Uterus (tissue), 4 donors: ENCODE data around the gene BCAM. TPM values are rescaled to one million over a fixed set of nuclear protein-coding genes. Genes with fewer than 3 reads are reported as not detected.

Experiments used
- DNase-seq, 2 donors: peaks; one replicate each; pipeline ENCODE4 v3.0.0-alpha.2; 2019 to 2020
- H3K27ac ChIP-seq, 2 donors: fragments of 200-600 bp; sonication (generic); 1 replicate in 1 of 2; 2 replicates in 1 of 2; pipeline ENCODE4 v1.5.1; 2016 to 2018
- H3K27me3 ChIP-seq, 2 donors: fragments of 200-600 bp; sonication (generic); one replicate each; pipeline ENCODE4 v1.5.1; 2018 to 2019; ENCODE audit warnings: control low read depth in 1 of 2
- H3K36me3 ChIP-seq, 2 donors: fragments of 200-600 bp; sonication (generic); one replicate each; pipeline ENCODE4 v1.5.1; 2019; ENCODE audit warnings: control low read depth in 1 of 2
- H3K4me1 ChIP-seq, 2 donors: fragments of 200-600 bp; sonication (generic); one replicate each; pipeline ENCODE4 v1.5.1; 2018 to 2019; ENCODE audit warnings: control low read depth in 1 of 2
- H3K4me3 ChIP-seq, 2 donors: fragments of 200-600 bp; sonication (generic); 1 replicate in 1 of 2; 2 replicates in 1 of 2; pipeline ENCODE4 v1.5.1; 2018 to 2019; ENCODE audit warnings: mild to moderate bottlenecking in 1 of 2
- H3K9me3 ChIP-seq, 2 donors: fragments of 200-600 bp; sonication (generic); one replicate each; pipeline ENCODE4 v1.5.1; 2019; ENCODE audit warnings: control low read depth in 1 of 2
- CTCF ChIP-seq, 4 experiments: fragments of 200-600 bp in 2 of 4; fragments of 450-650 bp in 2 of 4; sonication (generic) in 2 of 4; IDR thresholded peaks; one replicate each; pipeline ENCODE4 v1.5.1; 2016 to 2019; ENCODE audit warnings: antibody characterized with exemption in 4 of 4, mild to moderate bottlenecking in 2 of 4, moderate library complexity in 1 of 4
- POLR2A ChIP-seq, 2 donors: fragments of 450-650 bp; IDR thresholded peaks; one replicate each; pipeline ENCODE4 v1.6.1; 2016; ENCODE audit warnings: antibody characterized with exemption in 2 of 2, mild to moderate bottlenecking in 1 of 2, moderate library complexity in 1 of 2
- intact Hi-C: fragments of 100-400 bp; cut with DNase I; formaldehyde crosslinking; loops from one replicate; pipeline ENCODE4 v1.15.1; 2023; ENCODE audit warnings: low total_unique reads
- total RNA-seq, 4 donors: library from RNA; depleted of rRNA in 3 of 4; stranded (reverse); fragments of >200 nt in 3 of 4; gene quantifications; one replicate each; pipeline versions ENCODE4 v1.1.0 to v1.2.4, GENCODE V29; 2014 to 2023
- donor health status: DM: yes; HTN: yes; CAD: no.

The BCAM gene
- total RNA-seq, 4 donors from 2014 or later: 3.8 to 171 (median 111) TPM

- intact Hi-C loops: no loop called here
- TF ChIP-seq CTCF (IDR thresholded peaks at IDR 0.05): no peak
- TF ChIP-seq POLR2A (IDR thresholded peaks at IDR 0.05): no peak
- H3K36me3 ChIP-seq: no peaks in the 10 kb centered on the region
- no peaks in the 10 kb centered on the region for H3K9me3 ChIP-seq
- H3K4me3 ChIP-seq: no peak overlapping the region
- no peak for DNase-seq
- H3K4me1 ChIP-seq: no peaks in the 10 kb centered on the region
- no peaks in the 10 kb centered on the region for H3K27me3 ChIP-seq
- H3K27ac ChIP-seq: no peak overlapping the region
Observed at GRCh38 chr19:44785271-44785670, 23.6 kb upstream of the BCAM start.

DNA sequence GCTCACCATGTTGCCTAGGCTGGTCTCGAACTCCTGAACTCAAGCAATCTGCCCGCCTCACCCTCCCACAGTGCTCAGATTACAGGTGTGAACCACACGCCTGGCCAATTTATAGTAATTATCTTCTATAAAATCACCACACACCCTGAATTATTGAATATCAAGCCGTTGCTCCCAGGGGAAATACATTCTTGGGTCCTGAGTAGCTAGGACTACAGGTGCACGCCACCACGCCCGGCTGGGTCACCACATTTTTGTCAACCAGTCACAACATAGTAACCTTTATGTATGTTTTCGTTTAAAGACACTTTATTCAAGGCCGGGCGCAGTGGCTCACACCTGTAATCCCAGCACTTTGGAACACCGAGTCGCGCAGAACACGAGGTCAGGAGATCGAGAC, 22.9 kb upstream of the BCAM start:
- Histone ChIP-seq H3K27me3 (no peaks in the 10 kb centered on the region), H3K4me1 (no peaks in the 10 kb centered on the region), H3K4me3 (no peak overlapping the region), H3K36me3 (no peaks in the 10 kb centered on the region), H3K9me3 (no peaks in the 10 kb centered on the region), H3K27ac (no peak overlapping the region)
- intact Hi-C loops: no loop called here
- TF ChIP-seq POLR2A (IDR thresholded peaks at IDR 0.05) (no peak), CTCF (IDR thresholded peaks at IDR 0.05) (no peak)
- no peak for DNase-seq

- Histone ChIP-seq H3K4me1 (no peaks in the 10 kb centered on the region), H3K27me3 (no peaks in the 10 kb centered on the region), H3K27ac (no peak overlapping the region), H3K36me3 (no peaks in the 10 kb centered on the region), H3K4me3 (no peak overlapping the region), H3K9me3 (no peaks in the 10 kb centered on the region)
- intact Hi-C loops: no loop called here
- TF ChIP-seq POLR2A (IDR thresholded peaks at IDR 0.05) (no peak), CTCF (IDR thresholded peaks at IDR 0.05) (no peak)
- no peak for DNase-seq
Observed at GRCh38 chr19:44788971-44789370, 19.9 kb upstream of the BCAM start.

- H3K4me1 ChIP-seq: no peaks in the 10 kb centered on the region
Observed at GRCh38 chr19:44789943-44790483, 18.9 kb upstream of the BCAM start.

DNA sequence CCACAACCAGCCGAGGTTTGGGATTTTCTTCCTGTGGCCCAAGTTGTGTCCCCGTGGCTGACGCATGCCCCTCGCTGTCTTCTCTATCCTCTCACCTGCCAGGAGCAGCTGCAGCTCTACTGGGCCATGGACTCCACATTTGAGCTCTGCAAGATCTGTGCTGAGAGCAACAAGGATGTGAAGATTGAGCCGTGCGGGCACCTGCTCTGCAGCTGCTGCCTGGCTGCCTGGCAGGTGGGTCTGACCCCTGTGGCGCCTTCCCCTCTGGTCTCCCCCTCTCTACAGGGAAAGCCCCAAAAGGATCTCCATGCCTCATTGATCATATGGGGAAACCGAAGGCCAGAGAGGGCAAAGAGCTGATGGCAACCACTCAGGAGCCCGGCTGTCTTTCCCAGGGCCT, 16.6 kb upstream of the BCAM start:
- intact Hi-C loops: no loop called here
- Histone ChIP-seq H3K36me3 (no peaks in the 10 kb centered on the region), H3K4me3 (no peak overlapping the region), H3K4me1 (no peaks in the 10 kb centered on the region), H3K27ac (no peak overlapping the region), H3K27me3 (no peaks in the 10 kb centered on the region), H3K9me3 (no peaks in the 10 kb centered on the region)
- no peak for DNase-seq
- TF ChIP-seq POLR2A (IDR thresholded peaks at IDR 0.05) (no peak), CTCF (IDR thresholded peaks at IDR 0.05) (no peak)

More at GRCh38 chr19:44789943-44790483, 18.9 kb upstream of the BCAM start:
- Histone ChIP-seq H3K9me3 (no peaks in the 10 kb centered on the region), H3K27me3 (no peaks in the 10 kb centered on the region), H3K36me3 (no peaks in the 10 kb centered on the region), H3K4me3 (no peak overlapping the region), H3K27ac (no peak overlapping the region)
- no peak for TF ChIP-seq CTCF (IDR thresholded peaks at IDR 0.05)
- TF ChIP-seq POLR2A (IDR thresholded peaks at IDR 0.05): no peak
- DNase-seq: no peak
- intact Hi-C loops: no loop called here
